Lung (tissue), 12 donors: Measurements from ENCODE around the gene HTD2. TPM values are rescaled to one million over a fixed set of nuclear protein-coding genes. Genes with fewer than 3 reads are reported as not detected.

Experiments
- ATAC-seq: fragments of 200-7000 bp; cut with Tn5 transposase; one replicate; pipeline ENCODE4 v1.9.1; 2020; ENCODE audit warnings: moderate number of reproducible peaks; ENCODE audit not compliant: insufficient read depth, low FRiP score
- DNase-seq, 3 donors: peaks; one replicate each; pipeline ENCODE4 v3.0.0-alpha.2; 2013 to 2017
- H3K27ac ChIP-seq, 2 donors: one replicate each; pipeline ENCODE4 v1.5.1; 2013; ENCODE audit warnings: mild to moderate bottlenecking in 2 of 2, moderate library complexity in 2 of 2, control low read depth in 1 of 2, inconsistent platforms in 1 of 2, low read depth in 1 of 2, low read length in 1 of 2
- H3K27me3 ChIP-seq, 3 donors: one replicate each; pipeline ENCODE4 v1.5.1; 2013; ENCODE audit warnings: low read length in 2 of 3; ENCODE audit not compliant: control insufficient read depth in 3 of 3, insufficient read depth in 3 of 3
- H3K36me3 ChIP-seq, 4 donors: one replicate each; pipeline ENCODE4 v1.5.1; 2013; ENCODE audit warnings: low read length in 4 of 4, mild to moderate bottlenecking in 1 of 4, moderate library complexity in 1 of 4; ENCODE audit not compliant: control insufficient read depth in 4 of 4, insufficient read depth in 4 of 4
- H3K4me1 ChIP-seq, 5 donors: one replicate each; pipeline ENCODE4 v1.5.1; 2013; ENCODE audit warnings: low read length in 5 of 5, mild to moderate bottlenecking in 2 of 5, moderate library complexity in 1 of 5; ENCODE audit not compliant: control insufficient read depth in 5 of 5, insufficient read depth in 5 of 5
- H3K4me3 ChIP-seq: one replicate; pipeline ENCODE4 v1.5.1; 2013; ENCODE audit warnings: mild to moderate bottlenecking, control low read depth, moderate library complexity
- H3K9ac ChIP-seq, 2 donors: one replicate each; pipeline ENCODE4 v1.5.1; 2013; ENCODE audit warnings: low read length in 2 of 2, control low read depth in 1 of 2; ENCODE audit not compliant: insufficient read depth in 1 of 2
- H3K9me3 ChIP-seq, 4 donors: one replicate each; pipeline ENCODE4 v1.5.1; 2013; ENCODE audit warnings: low read length in 3 of 4, mild to moderate bottlenecking in 1 of 4, moderate library complexity in 1 of 4; ENCODE audit not compliant: control insufficient read depth in 4 of 4, insufficient read depth in 3 of 4
- CTCF ChIP-seq: IDR thresholded peaks from 2 replicates; pipeline ENCODE4 v1.5.1; 2012; ENCODE audit warnings: mild to moderate bottlenecking; ENCODE audit errors: control extremely low read depth, extremely low read depth
- WGBS, 2 donors: extraction: QIAGEN DNeasy Blood & Tissue Kit; methylation state at CpG; one replicate each; pipeline ENCODE4 v1.1.7; 2013; 5-methylcytosine and 5-hydroxymethylcytosine counted together
- polyA plus RNA-seq, 2 donors: library from polyadenylated mRNA; stranded (reverse); fragments of 200-250 nt; gene quantifications; one replicate each; pipeline ENCODE4 v1.2.1, GENCODE V29; 2013
- total RNA-seq, 2 donors: library from RNA; depleted of rRNA in 1 of 2; stranded (reverse); fragments of >200 nt in 1 of 2; gene quantifications; one replicate each; pipeline ENCODE4 v1.2.1, GENCODE V29; 2014 to 2021
- donor health status: control.
- donor health status: control.
- donor health status: Bipolar disorder and iron deficiency.
- donor health status: healthy.
- donor health status: DM: yes; HTN: yes; CAD: no.

The HTD2 gene
- total and polyA plus RNA-seq, 4 donors, result 2.5 to 12.1 (median 6.6) TPM

DNA sequence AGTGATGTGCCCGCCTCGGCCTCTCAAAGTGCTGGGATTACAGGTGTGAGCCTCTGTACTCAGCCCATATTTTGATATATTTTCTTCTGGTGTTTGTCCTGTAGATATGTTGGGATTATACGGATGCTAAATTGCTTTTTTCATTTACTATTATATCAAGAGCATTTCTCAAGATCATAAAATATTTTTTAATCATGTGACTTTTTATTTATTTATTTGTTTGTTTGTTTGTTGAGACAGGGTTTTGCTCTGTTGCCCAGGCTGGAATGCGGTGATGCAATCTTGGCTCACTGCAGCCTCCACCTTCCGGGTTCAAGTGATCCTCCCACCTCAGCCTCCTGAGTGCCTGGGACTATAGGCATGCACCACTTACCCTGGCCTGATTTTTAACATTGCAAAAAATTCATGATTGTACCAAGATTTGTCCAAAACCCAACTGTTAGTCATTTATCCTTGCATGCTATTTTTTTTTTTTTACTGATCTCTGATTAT lies 23.6 kb downstream of the HTD2 start:
- peaks cover 6 to 27% (median 8%) of the 10 kb centered on the region in 5 donors for H3K4me1 ChIP-seq
- no peak for TF ChIP-seq CTCF

GRCh38 chr3:58331593-58332152 lies 25.4 kb downstream of the HTD2 start:
- Histone ChIP-seq H3K4me1 (peaks cover 0 to 26% (median 5%) of the 10 kb centered on the region in 5 donors), H3K27ac (no peak overlapping the region), H3K4me3 (no peak overlapping the region), H3K9ac (no peak overlapping the region), H3K9me3 (no peaks in the 10 kb centered on the region), H3K36me3 (no peaks in the 10 kb centered on the region), H3K27me3 (no peaks in the 10 kb centered on the region)
- ATAC-seq (no peak), DNase-seq (no peak)
- WGBS, 2 donors, result 84 to 89% methylated on average over 4 of the region's 4 CpGs
- TF ChIP-seq CTCF, result no peak

More for the DNA sequence above, 23.6 kb downstream of the HTD2 start:
- Histone ChIP-seq H3K36me3 (no peaks in the 10 kb centered on the region), H3K27me3 (no peaks in the 10 kb centered on the region), H3K9me3 (no peaks in the 10 kb centered on the region), H3K27ac (no peak overlapping the region), H3K9ac (no peak overlapping the region), H3K4me3 (no peak overlapping the region)
- no peak for DNase-seq
- WGBS, 2 donors, result 92 to 96% methylated on average over 5 of the region's 5 CpGs
- ATAC-seq, result no peak

DNA sequence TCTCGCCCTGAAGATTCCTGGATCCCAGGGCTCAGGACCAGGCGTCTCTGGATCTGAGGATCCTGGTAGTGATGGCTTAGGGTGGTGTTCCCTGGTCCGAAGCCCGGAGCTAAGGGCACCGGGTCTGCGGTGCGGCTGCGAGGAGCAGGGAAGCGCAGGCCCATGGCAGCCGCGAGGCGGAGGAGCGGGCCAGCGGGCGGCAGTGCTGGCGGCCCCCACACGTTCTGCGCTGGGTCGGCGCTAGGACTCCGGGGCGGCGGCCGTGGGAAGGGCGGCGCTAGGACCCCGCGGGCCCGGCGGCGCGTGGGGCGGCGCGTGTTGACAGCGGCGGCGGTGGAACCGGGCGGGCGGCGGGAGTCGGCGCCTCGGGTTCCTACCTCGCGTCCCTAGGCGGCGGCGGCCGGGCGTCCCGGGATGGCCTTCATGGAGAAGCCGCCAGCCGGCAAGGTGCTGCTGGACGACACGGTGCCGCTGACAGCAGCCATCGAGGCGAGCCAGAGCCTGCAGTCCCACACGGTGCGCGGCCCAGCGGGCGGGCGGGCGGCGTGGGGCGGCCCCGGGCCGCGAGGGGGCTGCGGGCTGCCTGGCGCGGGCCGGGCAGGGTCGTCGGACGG lies 26.4 kb downstream of the HTD2 start, which contains the start of gene PXK:
TSS of gene PXK (plus strand) at position 318 of the 614 bp plus-strand sequence. CDS start at position 415, 97 bp downstream.
- DNase-seq, result peak; percentile 79 to 88 (median 80)
- Histone ChIP-seq H3K36me3 (no peaks in the 10 kb centered on the region), H3K27me3 (no peaks in the 10 kb centered on the region), H3K4me3 (peak within 1 kb of the TSS; percentile 99), H3K9me3 (no peaks in the 10 kb centered on the region), H3K4me1 (peaks cover 0 to 26% (median 7%) of the 10 kb centered on the region in 5 donors), H3K9ac (peak within 1 kb of the TSS in 1 of 2 donors; percentile 63), H3K27ac (peak within 1 kb of the TSS; percentile 65 to 77)
- ATAC-seq, result peak; percentile 92
- no peak for TF ChIP-seq CTCF
- 1% methylated on average over 59 to 79 of the region's 79 CpGs for WGBS, 2 donors
